GM12875 (cell line): ENCODE data around the gene CD82.
"Not testable (repeated sequence)": the region's sequence is repeated elsewhere in the genome, so short reads cannot be mapped to it uniquely, and the experiment has no call there.

ENCODE experiments used
- H3K4me3 ChIP-seq: one replicate; pipeline ENCODE4 v1.5.1; 2011; ENCODE audit warnings: low read depth, low read length, control low read depth
- TF ChIP-seq, protein P1 (sequence below): IDR thresholded peaks from 2 replicates; pipeline ENCODE4 v1.5.1; 2011; ENCODE audit warnings: low read depth, mild to moderate bottlenecking, control low read depth, inconsistent platforms, low read length, moderate library complexity, borderline replicate concordance; ENCODE audit not compliant: insufficient read depth

The CD82 gene

DNA sequence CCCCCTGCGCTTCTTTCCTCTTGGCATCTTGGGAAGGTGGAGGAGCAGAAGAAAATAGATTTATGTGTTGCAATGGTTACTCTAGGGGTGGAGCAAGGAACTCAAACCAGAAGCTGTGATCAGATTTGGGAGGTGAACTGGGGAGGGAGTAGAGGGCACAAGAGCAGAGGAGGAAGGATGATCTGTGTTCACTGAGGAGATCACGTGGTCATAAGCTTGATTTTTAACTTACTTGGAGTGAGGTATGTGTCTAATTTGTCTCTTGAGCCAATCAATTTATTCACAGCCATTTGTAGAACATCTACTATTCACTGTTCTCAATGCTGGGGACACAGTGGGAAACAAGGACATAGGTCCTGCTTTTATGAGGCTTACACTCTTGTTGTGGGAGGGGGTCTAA is 24.8 kb upstream of the CD82 start:
- no peak overlapping the region for H3K4me3 ChIP-seq
- TF ChIP-seq, protein P1, sequence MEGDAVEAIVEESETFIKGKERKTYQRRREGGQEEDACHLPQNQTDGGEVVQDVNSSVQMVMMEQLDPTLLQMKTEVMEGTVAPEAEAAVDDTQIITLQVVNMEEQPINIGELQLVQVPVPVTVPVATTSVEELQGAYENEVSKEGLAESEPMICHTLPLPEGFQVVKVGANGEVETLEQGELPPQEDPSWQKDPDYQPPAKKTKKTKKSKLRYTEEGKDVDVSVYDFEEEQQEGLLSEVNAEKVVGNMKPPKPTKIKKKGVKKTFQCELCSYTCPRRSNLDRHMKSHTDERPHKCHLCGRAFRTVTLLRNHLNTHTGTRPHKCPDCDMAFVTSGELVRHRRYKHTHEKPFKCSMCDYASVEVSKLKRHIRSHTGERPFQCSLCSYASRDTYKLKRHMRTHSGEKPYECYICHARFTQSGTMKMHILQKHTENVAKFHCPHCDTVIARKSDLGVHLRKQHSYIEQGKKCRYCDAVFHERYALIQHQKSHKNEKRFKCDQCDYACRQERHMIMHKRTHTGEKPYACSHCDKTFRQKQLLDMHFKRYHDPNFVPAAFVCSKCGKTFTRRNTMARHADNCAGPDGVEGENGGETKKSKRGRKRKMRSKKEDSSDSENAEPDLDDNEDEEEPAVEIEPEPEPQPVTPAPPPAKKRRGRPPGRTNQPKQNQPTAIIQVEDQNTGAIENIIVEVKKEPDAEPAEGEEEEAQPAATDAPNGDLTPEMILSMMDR = no peak

DNA sequence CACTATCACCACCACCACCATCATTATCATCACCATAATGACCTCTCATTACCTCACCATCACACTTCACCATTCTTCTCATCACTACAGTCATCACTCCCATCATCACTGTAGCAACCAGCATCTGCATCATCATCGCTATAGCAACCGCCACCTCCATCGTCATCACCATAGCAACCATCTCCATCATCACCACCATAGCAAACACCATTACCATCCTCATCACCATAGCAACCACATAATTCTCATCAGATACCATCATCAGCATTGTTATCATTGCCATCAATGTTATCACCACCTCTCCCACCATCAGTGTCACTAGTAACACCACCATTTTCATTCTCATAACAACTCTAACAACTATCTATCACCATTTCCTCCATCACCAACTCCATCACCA is 23.1 kb upstream of the CD82 start:
- no peak overlapping the region for H3K4me3 ChIP-seq
- TF ChIP-seq, protein P1 = no peak

DNA sequence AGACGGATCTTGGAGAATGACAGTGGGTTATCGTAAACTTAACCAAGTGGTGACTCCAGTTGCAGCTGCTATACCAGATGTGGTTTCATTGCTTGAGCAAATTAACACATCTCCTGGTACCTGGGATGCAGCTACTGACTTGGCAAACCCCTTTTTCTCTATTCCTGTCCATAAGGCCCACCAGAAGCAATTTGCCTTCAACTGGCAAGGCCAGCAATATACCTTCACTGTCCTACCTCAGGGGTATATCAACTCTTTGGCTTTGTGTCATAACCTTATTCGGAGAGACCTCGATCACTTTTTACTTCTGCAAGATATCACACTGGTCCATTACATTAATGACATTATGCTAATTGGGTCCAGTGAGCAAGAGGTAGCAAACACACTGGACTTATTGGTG is 18.5 kb upstream of the CD82 start:
- H3K4me3 ChIP-seq = not testable (repeated sequence)

DNA sequence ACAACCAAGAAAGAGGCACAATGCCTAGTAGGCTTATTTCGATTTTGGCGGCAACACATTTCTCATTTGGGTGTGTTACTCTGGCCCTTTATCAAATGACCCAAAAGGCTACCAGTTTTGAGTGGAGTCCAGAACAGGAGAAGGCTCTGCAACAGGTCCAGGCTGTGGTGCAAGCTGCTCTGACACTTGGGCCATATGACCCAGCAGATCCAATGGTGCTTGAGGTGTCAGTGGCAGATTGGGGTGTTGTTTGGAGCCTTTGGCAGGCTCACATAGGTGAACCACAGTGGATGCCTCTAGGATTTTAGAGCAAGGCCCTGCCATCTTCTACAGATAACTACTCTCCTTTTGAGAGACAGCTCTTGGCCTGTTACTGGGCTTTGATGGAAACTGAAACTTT is 17.9 kb upstream of the CD82 start:
- H3K4me3 ChIP-seq = not testable (repeated sequence)

DNA sequence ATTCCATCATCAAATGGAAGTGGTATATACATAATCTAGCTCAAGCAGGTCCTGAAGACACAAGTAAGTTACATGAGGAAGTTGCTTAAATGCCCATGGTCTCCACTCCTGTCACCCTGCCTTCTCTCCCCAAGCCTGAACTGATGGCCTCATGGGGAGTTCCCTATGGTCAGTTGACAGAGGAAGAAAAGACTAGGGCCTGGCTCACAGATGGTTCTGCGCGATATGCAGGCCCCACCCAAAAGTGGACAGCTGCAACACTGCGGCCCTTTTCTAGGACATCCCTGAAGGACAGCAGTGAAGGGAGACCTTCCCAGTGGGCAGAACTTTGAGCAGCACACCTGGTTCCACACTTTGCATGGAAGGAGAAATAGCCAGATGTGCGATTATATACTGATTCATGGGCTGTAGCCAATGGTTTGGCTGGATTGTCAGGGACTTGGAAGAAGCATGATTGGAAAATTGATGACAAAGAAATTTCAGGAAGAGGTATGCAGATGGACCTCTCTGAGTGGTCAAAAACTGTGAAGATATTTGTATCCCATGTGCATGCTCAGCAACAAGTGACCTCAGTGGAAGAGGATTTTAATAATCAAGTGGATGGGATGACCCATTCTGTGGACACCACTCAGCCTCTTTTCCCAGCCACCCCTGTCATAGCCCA is 17.3 kb upstream of the CD82 start:
- TF ChIP-seq, protein P1 = no peak
- H3K4me3 ChIP-seq = no peak overlapping the region

DNA sequence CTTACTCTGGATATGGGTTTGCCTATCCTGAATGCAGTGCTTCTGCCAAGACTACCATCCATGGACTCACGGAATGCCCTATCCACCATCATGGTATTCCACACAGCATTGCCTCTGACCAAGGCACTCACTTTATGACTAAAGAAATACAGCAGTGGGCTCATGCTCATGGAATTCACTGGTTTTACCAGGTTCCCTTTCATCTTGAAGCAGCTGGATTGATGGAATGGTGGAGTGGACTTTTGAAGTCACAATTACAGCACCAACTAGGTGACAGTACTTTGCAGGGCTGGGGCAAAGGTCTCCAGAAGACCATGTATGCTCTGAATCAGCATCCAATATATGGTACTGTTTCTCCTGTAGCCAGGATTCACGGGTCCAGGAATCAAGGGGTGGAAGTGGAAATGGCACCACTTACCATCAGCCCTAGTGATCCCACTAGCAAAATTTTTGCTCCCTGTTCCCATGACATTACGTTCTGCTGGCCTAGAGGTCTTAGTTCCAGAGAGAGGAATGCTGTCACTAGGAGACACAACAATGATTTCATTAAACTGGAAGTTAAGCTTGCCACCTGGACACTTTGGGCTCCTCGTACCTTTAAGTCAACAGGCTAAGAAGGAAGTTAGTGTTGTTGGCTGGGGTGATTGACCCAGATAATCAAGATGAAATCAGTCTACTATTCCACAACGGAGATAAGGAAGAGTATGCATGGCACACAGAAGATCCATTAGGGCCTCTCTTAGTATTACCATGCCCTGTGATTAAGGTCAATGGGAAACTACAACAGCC is 16.3 kb upstream of the CD82 start:
- H3K4me3 ChIP-seq = not testable (repeated sequence)

DNA sequence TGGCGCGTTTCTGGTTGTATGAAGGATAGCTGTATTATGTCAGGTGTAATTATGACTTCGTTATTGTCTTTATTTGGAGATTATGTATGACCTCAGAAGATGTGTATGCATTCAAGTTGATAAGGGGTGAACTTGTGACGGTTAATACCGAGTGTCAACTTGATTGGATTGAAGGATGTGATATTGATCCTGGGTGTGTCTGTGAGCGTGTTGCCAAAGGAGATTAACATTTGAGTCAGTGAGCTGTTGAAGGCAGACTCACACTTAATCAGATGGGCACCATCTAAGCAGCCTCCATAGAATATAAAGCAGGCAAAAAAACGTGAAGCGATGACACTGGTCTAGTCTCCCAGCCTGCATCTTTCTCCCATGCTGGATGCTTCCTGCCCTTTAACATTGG is 15.3 kb upstream of the CD82 start:
- no peak overlapping the region for H3K4me3 ChIP-seq

DNA sequence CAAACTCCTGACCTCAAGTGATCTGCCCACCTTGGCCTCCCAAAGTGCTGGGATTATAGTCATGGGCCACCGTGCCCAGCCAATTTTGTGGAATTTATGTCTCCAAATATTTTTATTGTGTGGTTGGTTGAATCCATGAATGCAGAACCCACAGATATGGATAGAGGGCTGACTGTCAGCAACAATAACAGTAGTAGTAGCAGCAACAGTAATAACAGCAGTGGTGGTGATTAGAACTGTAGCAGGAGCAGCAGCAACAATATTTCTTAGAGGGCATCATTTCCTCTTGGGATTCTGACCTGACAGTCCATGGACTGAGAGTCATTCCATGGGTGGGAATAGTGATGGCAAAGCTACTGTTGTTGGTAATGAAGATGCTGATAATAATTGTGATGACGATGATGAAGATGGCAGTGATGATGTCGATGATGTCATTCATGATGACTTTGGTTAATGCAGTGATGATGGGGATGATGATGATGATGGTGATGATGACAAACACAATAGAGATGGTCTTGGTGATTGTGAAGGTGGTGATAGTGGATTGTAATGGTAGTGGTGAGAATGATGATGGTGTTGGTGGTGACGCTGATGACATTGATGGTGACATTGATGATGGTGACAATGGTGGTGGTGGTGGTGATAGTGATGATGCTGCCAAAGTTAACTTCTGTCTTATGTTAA is 13.9 kb upstream of the CD82 start:
- TF ChIP-seq, protein P1 = no peak
- no peak overlapping the region for H3K4me3 ChIP-seq

More for the DNA sequence above, 15.3 kb upstream of the CD82 start:
- TF ChIP-seq, protein P1 = no peak
